IMR-90 (cell line): ENCODE results near the gene RGMB. TPM values are rescaled to one million over a fixed set of nuclear protein-coding genes. Genes with fewer than 3 reads are reported as not detected.

Experiments
- ATAC-seq: fragments of 200-7000 bp; cut with Tn5 transposase; 2 replicates; pipeline ENCODE4 v1.9.1; 2020; ENCODE audit warnings: low read depth, mild to moderate bottlenecking, moderate library complexity
- BruUV-seq: library from RNA; stranded (reverse); fragments of 400-500 nt; replicated peaks from 2 replicates; lab custom pipeline; 2021; lab: Mats Ljungman, UMichigan
- CTCF ChIA-PET: fragments of 300-600 bp; formaldehyde crosslinking; extraction: SDS; loops from one replicate; lab custom pipeline; 2021; ENCODE audit warnings: antibody characterized with exemption; lab: Yijun Ruan, JAX
- POLR2A ChIA-PET: fragments of 300-600 bp; sonication (Branson Sonifier 250); formaldehyde crosslinking; loops from one replicate; lab custom pipeline; 2022; ENCODE audit warnings: antibody characterized with exemption; ENCODE audit not compliant: unreplicated experiment; lab: Charles Lee
- DNase-seq: peaks from one replicate; pipeline ENCODE4 v3.0.0; 2013
- H2AFZ ChIP-seq: replicated peaks from 2 replicates; pipeline ENCODE3; 2013; ENCODE audit warnings: low read length, mild to moderate bottlenecking; ENCODE audit not compliant: poor library complexity
- H2AK5ac ChIP-seq: 2 replicates; pipeline ENCODE4 v1.6.1; 2013; ENCODE audit warnings: low read depth, low read length, inconsistent platforms
- H2AK9ac ChIP-seq: replicated peaks from 2 replicates; pipeline ENCODE3; 2013; ENCODE audit warnings: mild to moderate bottlenecking, low read depth, low read length, moderate library complexity; ENCODE audit not compliant: poor library complexity
- H2BK120ac ChIP-seq: 2 replicates; pipeline ENCODE4 v1.6.1; 2013; ENCODE audit warnings: low read depth, low read length, inconsistent platforms
- H2BK15ac ChIP-seq: 3 replicates; pipeline ENCODE4 v1.6.1; 2013; ENCODE audit warnings: low read depth, low read length, inconsistent platforms
- H2BK20ac ChIP-seq: 2 replicates; pipeline ENCODE4 v1.6.1; 2013; ENCODE audit warnings: low read depth, mild to moderate bottlenecking, inconsistent platforms, low read length, moderate library complexity
- H2BK5ac ChIP-seq: 2 replicates; pipeline ENCODE4 v1.6.1; 2013; ENCODE audit warnings: mild to moderate bottlenecking, low read depth, low read length, inconsistent platforms; ENCODE audit not compliant: poor library complexity, severe bottlenecking
- H3K14ac ChIP-seq: replicated peaks from 2 replicates; pipeline ENCODE4 v1.6.1; 2013; ENCODE audit warnings: low read depth, low read length, inconsistent platforms
- H3K18ac ChIP-seq: 2 replicates; pipeline ENCODE4 v1.6.1; 2013; ENCODE audit warnings: low read depth, low read length, control low read depth
- H3K23ac ChIP-seq: 2 replicates; pipeline ENCODE4 v1.6.1; 2013; ENCODE audit warnings: low read depth, low read length, inconsistent platforms
- H3K27ac ChIP-seq: 2 replicates; pipeline ENCODE4 v1.5.1; 2013; ENCODE audit warnings: mild to moderate bottlenecking, control low read depth, low read length; ENCODE audit not compliant: insufficient read depth
- H3K27me3 ChIP-seq: 2 replicates; pipeline ENCODE4 v1.6.1; 2013; ENCODE audit warnings: low read length; ENCODE audit not compliant: control insufficient read depth, insufficient read depth
- H3K36me3 ChIP-seq: 2 replicates; pipeline ENCODE4 v1.6.1; 2013; ENCODE audit warnings: low read length, mixed read lengths; ENCODE audit not compliant: control insufficient read depth, insufficient read depth
- H3K4ac ChIP-seq: 2 replicates; pipeline ENCODE4 v1.6.1; 2013; ENCODE audit warnings: low read depth, low read length, inconsistent platforms
- H3K4me1 ChIP-seq: 2 replicates; pipeline ENCODE4 v1.6.1; 2013; ENCODE audit warnings: low read length, mixed read lengths; ENCODE audit not compliant: control insufficient read depth, insufficient read depth
- H3K4me2 ChIP-seq: 2 replicates; pipeline ENCODE4 v1.6.1; 2013; ENCODE audit warnings: low read depth, mild to moderate bottlenecking, control low read depth, low read length, moderate library complexity
- H3K4me3 ChIP-seq: 2 replicates; pipeline ENCODE4 v1.5.1; 2013; ENCODE audit warnings: low read depth, mild to moderate bottlenecking, control low read depth, low read length, moderate library complexity; ENCODE audit not compliant: insufficient read depth
- H3K56ac ChIP-seq: 2 replicates; pipeline ENCODE4 v1.6.1; 2013; ENCODE audit warnings: low read length, inconsistent platforms; ENCODE audit not compliant: insufficient read depth; ENCODE audit errors: extremely low read depth
- H3K79me1 ChIP-seq, 2 experiments: 2 replicates each; pipeline ENCODE4 v1.6.1; 2013; ENCODE audit warnings: low read length in 2 of 2, inconsistent platforms in 1 of 2, low read depth in 1 of 2
- H3K9ac ChIP-seq: 2 replicates; pipeline ENCODE4 v1.6.1; 2013; ENCODE audit warnings: low read depth, low read length, control low read depth
- H3K9me1 ChIP-seq: 2 replicates; pipeline ENCODE4 v1.6.1; 2013; ENCODE audit warnings: low read length, inconsistent platforms; ENCODE audit not compliant: insufficient read depth
- H3K9me3 ChIP-seq: 2 replicates; pipeline ENCODE4 v1.6.1; 2013; ENCODE audit warnings: low read length; ENCODE audit not compliant: control insufficient read depth, insufficient read depth
- H4K20me1 ChIP-seq: 2 replicates; pipeline ENCODE4 v1.6.1; 2013; ENCODE audit warnings: low read length, inconsistent platforms; ENCODE audit not compliant: insufficient read depth
- H4K5ac ChIP-seq: 2 replicates; pipeline ENCODE4 v1.6.1; 2013; ENCODE audit warnings: mild to moderate bottlenecking, low read depth, low read length, control low read depth
- H4K8ac ChIP-seq, 2 experiments: 2 replicates each; pipeline ENCODE4 v1.6.1; 2013; ENCODE audit warnings: low read depth in 2 of 2, low read length in 2 of 2, control low read depth in 1 of 2, inconsistent platforms in 1 of 2
- H4K91ac ChIP-seq: 2 replicates; pipeline ENCODE4 v1.6.1; 2013; ENCODE audit warnings: low read depth, low read length, inconsistent platforms; ENCODE audit not compliant: insufficient read depth
- CHD1 ChIP-seq: IDR thresholded peaks from 2 replicates; pipeline ENCODE4 v1.6.1; 2012; ENCODE audit warnings: low read depth, low read length, improper control_type of control experiment
- MAZ ChIP-seq: IDR thresholded peaks from 2 replicates; pipeline ENCODE4 v1.6.1; 2012; ENCODE audit warnings: low read depth, mild to moderate bottlenecking, low read length, improper control_type of control experiment, moderate library complexity, borderline replicate concordance
- POLR2A ChIP-seq: IDR thresholded peaks from 2 replicates; pipeline ENCODE4 v1.6.1; 2012; ENCODE audit warnings: mild to moderate bottlenecking, low read depth, low read length
- WGBS, 2 experiments: methylation state at CpG; one replicate each; pipeline versions ENCODE4 v1.1.5 to v1.1.7; 2013; ENCODE audit warnings: missing lambda C conversion rate in 2 of 2; ENCODE audit not compliant: insufficient read length in 1 of 2; ENCODE audit errors: extremely low coverage in 2 of 2; 5-methylcytosine and 5-hydroxymethylcytosine counted together
- dilution Hi-C: fragments of 300-500 bp; cut with HindIII; formaldehyde crosslinking; loops from one replicate; pipeline ENCODE4 v1.14.3; 2018; ENCODE audit warnings: low sequenced_read_pairs; ENCODE audit not compliant: unreplicated experiment
- in situ Hi-C: fragments of 300-500 bp; cut with MboI; formaldehyde crosslinking; loops from 3 replicates; pipeline ENCODE4 v1.14.3; 2019; ENCODE audit warnings: low sequenced_read_pairs, inconsistent platforms, mixed read lengths
- intact Hi-C: fragments of 100-400 bp; cut with micrococcal nuclease; formaldehyde crosslinking; loops from 2 replicates; pipeline ENCODE4 v1.10.0; 2022
- polyA plus RNA-seq, 3 experiments: library from polyadenylated mRNA; depleted of rRNA; stranded (reverse); fragments of >200 nt; gene quantifications; 2 replicates each; pipeline ENCODE4 v1.2.3, GENCODE V29; 2012; ENCODE audit warnings: low replicate concordance in 1 of 3
- total RNA-seq: library from RNA; depleted of rRNA; stranded (reverse); fragments of >200 nt; gene quantifications from 2 replicates; pipeline ENCODE4 v1.2.3, GENCODE V29; 2012

RGMB gene
- total and polyA plus RNA-seq, 2 of the 4 experiments (the other 2 are of a cell fraction), result 74.4 to 129 TPM

DNA sequence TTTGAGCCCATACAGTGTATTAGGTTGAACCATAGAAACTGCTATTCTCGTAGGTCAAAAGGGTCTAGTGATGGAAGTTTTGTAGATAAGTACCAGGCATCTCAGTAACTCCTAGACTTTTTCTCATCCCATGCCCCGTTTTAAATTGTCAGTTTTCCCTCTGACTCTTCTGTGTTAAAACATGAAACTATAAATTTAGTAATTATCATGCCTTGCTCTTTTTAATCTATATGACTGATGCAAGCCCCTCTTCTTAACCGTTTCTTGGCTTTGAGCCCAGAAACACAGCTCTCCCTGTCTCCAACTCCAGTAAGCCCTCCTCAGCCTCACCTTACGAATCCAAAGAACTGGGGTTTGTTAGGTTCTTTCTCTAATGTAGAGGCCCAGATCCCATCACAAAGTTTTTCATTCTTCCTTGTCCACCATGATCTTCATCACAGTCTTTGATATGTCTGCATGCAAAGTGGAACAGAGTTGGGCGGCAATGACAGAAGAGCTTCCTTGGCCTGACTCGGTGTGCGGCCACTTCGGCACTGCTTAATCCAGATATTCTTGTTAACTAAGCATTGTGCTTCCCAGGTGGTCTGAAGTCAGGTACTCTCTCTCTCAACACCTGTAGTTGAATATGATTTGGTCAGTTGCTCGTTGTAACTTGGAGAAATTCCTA is 21.1 kb downstream of the RGMB start:
- no peak overlapping the region for H4K91ac ChIP-seq
- H4K8ac ChIP-seq, result 0 out of 4 replicates have a peak overlapping the region, but pooled peaks of 1 of the 2 experiments have one; percentile 4
- H4K5ac ChIP-seq, result no peak overlapping the region
- H3K9me3 ChIP-seq, result no peaks in the 10 kb centered on the region
- H3K79me1 ChIP-seq, result peaks cover 20 to 64% of the 10 kb centered on the region in 2 experiments
- TF ChIP-seq POLR2A, result peak; percentile 52; the same call in 1 of the 2 replicates
- no peak for TF ChIP-seq MAZ
- TF ChIP-seq CHD1, result no peak
- H4K20me1 ChIP-seq, result peaks cover 78% of the 10 kb centered on the region
- H3K9ac ChIP-seq, result no peak overlapping the region
- no peaks in the 10 kb centered on the region; the same call in 1 of the 2 replicates for H3K4me1 ChIP-seq
- no peak overlapping the region for H2AFZ ChIP-seq
- no peaks in the 10 kb centered on the region for H3K27me3 ChIP-seq
- BruUV-seq, result no TSS peak
- H3K14ac ChIP-seq, result 0 out of 2 replicates have a peak overlapping the region, but pooled peaks have one; percentile 14
- H3K36me3 ChIP-seq, result peaks cover 17% of the 10 kb centered on the region
- H3K9me1 ChIP-seq, result peaks cover 20% of the 10 kb centered on the region
- H3K18ac ChIP-seq, result no peak overlapping the region
- H2AK5ac ChIP-seq, result no peak overlapping the region
- DNase-seq (no peak), ATAC-seq (no peak)
- intact Hi-C loops, result loop anchor here (5.0 kb wide), 1 partner anchor 238 kb away; no protein-coding TSS in a partner anchor
- no peak overlapping the region for H2BK15ac ChIP-seq
- in situ Hi-C loops, result loop anchor here (25.0 kb wide), 1 partner anchor 1257 kb away; no protein-coding TSS in a partner anchor
- peak overlapping the region; percentile 1 for H2BK5ac ChIP-seq
- H3K4me2 ChIP-seq, result no peak overlapping the region
- ChIA-PET POLR2A (no interaction called here), CTCF (no interaction called here)
- H3K56ac ChIP-seq, result no peak overlapping the region
- H2BK20ac ChIP-seq, result no peak overlapping the region
- no CpG with 5 or more reads among the region's 9 CpGs for WGBS, 2 experiments
- dilution Hi-C loops, result no loop called here
- no peak overlapping the region for H2AK9ac ChIP-seq
- H2BK120ac ChIP-seq, result no peak overlapping the region
- H3K23ac ChIP-seq, result peak overlapping the region; percentile 53; the same call in 1 of the 2 replicates
- no peak overlapping the region for H3K4me3 ChIP-seq
- H3K27ac ChIP-seq, result no peak overlapping the region
- no peak overlapping the region for H3K4ac ChIP-seq
